HEK293 (cell line): ENCODE data around the gene LBHD1.

Experiments
- CTCF ChIA-PET: fragments of 350-600 bp; formaldehyde crosslinking; extraction: SDS; loops from one replicate; lab custom pipeline; 2021; ENCODE audit warnings: antibody characterized with exemption; lab: Yijun Ruan, JAX
- POLR2A ChIA-PET: fragments of 300-600 bp; formaldehyde crosslinking; extraction: SDS; loops from one replicate; lab custom pipeline; 2020; ENCODE audit warnings: antibody characterized with exemption, inconsistent platforms; lab: Yijun Ruan, JAX
- H3K27ac ChIP-seq: fragments of 200-500 bp; sonication (Bioruptor generic); 2 replicates; pipeline ENCODE4 v1.5.1; 2014; ENCODE audit warnings: low read depth, low read length, control low read depth, inconsistent platforms; ENCODE audit errors: extremely low read depth
- H3K36me3 ChIP-seq, 2 experiments: fragments of 200-500 bp in 1 of 2; sonication (Bioruptor generic) in 1 of 2; 1 replicate in 1 of 2; 2 replicates in 1 of 2; pipeline ENCODE4 v1.5.1; 2014 to 2017; ENCODE audit warnings: inconsistent platforms in 2 of 2, low read length in 2 of 2; ENCODE audit not compliant: control insufficient read depth in 2 of 2, insufficient read depth in 1 of 2
- H3K4me1 ChIP-seq: fragments of 200-500 bp; sonication (Bioruptor generic); 2 replicates; pipeline ENCODE4 v1.5.1; 2014; ENCODE audit warnings: mild to moderate bottlenecking, low read length, inconsistent platforms; ENCODE audit not compliant: control insufficient read depth, insufficient read depth
- H3K4me3 ChIP-seq: 2 replicates; pipeline ENCODE4 v1.5.1; 2011; ENCODE audit warnings: low read depth, mild to moderate bottlenecking, control low read depth, low read length, moderate library complexity
- H3K9me3 ChIP-seq: fragments of 200-500 bp; sonication (Bioruptor generic); 2 replicates; pipeline ENCODE4 v1.5.1; 2014; ENCODE audit warnings: low read depth, low read length, inconsistent platforms; ENCODE audit not compliant: control insufficient read depth, insufficient read depth
- BCL11B ChIP-seq: fragments of 450-650 bp; formaldehyde crosslinking; IDR thresholded peaks from 2 replicates; pipeline ENCODE4 v1.5.1; 2016; ENCODE audit warnings: low read depth, missing biosample characterization, missing genetic modification characterization
- GLIS1 ChIP-seq: fragments of 450-650 bp; formaldehyde crosslinking; IDR thresholded peaks from 2 replicates; pipeline ENCODE4 v1.5.1; 2016; ENCODE audit warnings: missing biosample characterization, missing genetic modification characterization
- MYNN ChIP-seq: fragments of 450-650 bp; formaldehyde crosslinking; IDR thresholded peaks from 2 replicates; pipeline ENCODE4 v1.5.1; 2016; ENCODE audit warnings: missing biosample characterization, missing genetic modification characterization, borderline replicate concordance
- TCF7L2 ChIP-seq: IDR thresholded peaks from 2 replicates; pipeline ENCODE4 v1.6.1; 2011; ENCODE audit warnings: low read depth, mild to moderate bottlenecking, inconsistent platforms, low read length, moderate library complexity, borderline replicate concordance
- TSHZ1 ChIP-seq: fragments of 450-650 bp; formaldehyde crosslinking; IDR thresholded peaks from 2 replicates; pipeline ENCODE4 v1.5.1; 2016; ENCODE audit warnings: missing biosample characterization, missing genetic modification characterization, borderline replicate concordance
- WT1 ChIP-seq: fragments of 450-650 bp; formaldehyde crosslinking; IDR thresholded peaks from 2 replicates; pipeline ENCODE4 v1.5.1; 2016; ENCODE audit warnings: missing biosample characterization, missing genetic modification characterization
- YY1 ChIP-seq: fragments of 450-650 bp; formaldehyde crosslinking; IDR thresholded peaks from 2 replicates; pipeline ENCODE4 v1.5.1; 2018; ENCODE audit warnings: missing biosample characterization, missing genetic modification characterization
- YY2 ChIP-seq: fragments of 450-650 bp; formaldehyde crosslinking; IDR thresholded peaks from 2 replicates; pipeline ENCODE4 v1.5.1; 2016; ENCODE audit warnings: missing biosample characterization, missing genetic modification characterization
- ZBTB10 ChIP-seq: fragments of 450-650 bp; formaldehyde crosslinking; IDR thresholded peaks from 2 replicates; pipeline ENCODE4 v1.5.1; 2016; ENCODE audit warnings: missing biosample characterization, missing genetic modification characterization
- ZBTB17 ChIP-seq: fragments of 450-650 bp; formaldehyde crosslinking; IDR thresholded peaks from 2 replicates; pipeline ENCODE4 v1.5.1; 2016; ENCODE audit warnings: missing biosample characterization, missing genetic modification characterization
- ZBTB21 ChIP-seq: fragments of 450-650 bp; formaldehyde crosslinking; IDR thresholded peaks from 2 replicates; pipeline ENCODE4 v1.5.1; 2017; ENCODE audit warnings: missing biosample characterization, missing genetic modification characterization
- ZBTB26 ChIP-seq: fragments of 450-650 bp; formaldehyde crosslinking; optimal IDR thresholded peaks from 2 replicates; pipeline ENCODE3; 2016; ENCODE audit warnings: missing biosample characterization, mild to moderate bottlenecking, missing genetic modification characterization
- ZEB2 ChIP-seq: fragments of 450-650 bp; formaldehyde crosslinking; IDR thresholded peaks from 2 replicates; pipeline ENCODE4 v1.5.1; 2016; ENCODE audit warnings: missing biosample characterization, missing genetic modification characterization
- ZNF133 ChIP-seq: fragments of 450-650 bp; formaldehyde crosslinking; IDR thresholded peaks from 2 replicates; pipeline ENCODE4 v1.5.1; 2016; ENCODE audit warnings: missing biosample characterization, missing genetic modification characterization
- ZNF155 ChIP-seq: fragments of 450-650 bp; formaldehyde crosslinking; IDR thresholded peaks from 2 replicates; pipeline ENCODE4 v1.5.1; 2016; ENCODE audit warnings: missing biosample characterization, missing genetic modification characterization
- ZNF169 ChIP-seq: fragments of 450-650 bp; formaldehyde crosslinking; IDR thresholded peaks from 2 replicates; pipeline ENCODE4 v1.5.1; 2016; ENCODE audit warnings: missing biosample characterization, missing genetic modification characterization
- ZNF184 ChIP-seq: fragments of 450-650 bp; IDR thresholded peaks from 2 replicates; pipeline ENCODE4 v1.5.1; 2018; ENCODE audit warnings: missing biosample characterization, mild to moderate bottlenecking, missing genetic modification characterization
- ZNF202 ChIP-seq: fragments of 450-650 bp; formaldehyde crosslinking; IDR thresholded peaks from 2 replicates; pipeline ENCODE4 v1.5.1; 2016; ENCODE audit warnings: missing biosample characterization, missing genetic modification characterization, borderline replicate concordance
- ZNF214 ChIP-seq: fragments of 450-650 bp; formaldehyde crosslinking; IDR thresholded peaks from 2 replicates; pipeline ENCODE4 v1.5.1; 2017; ENCODE audit warnings: missing biosample characterization, mild to moderate bottlenecking, missing genetic modification characterization, borderline replicate concordance
- ZNF221 ChIP-seq: fragments of 450-650 bp; formaldehyde crosslinking; IDR thresholded peaks from 2 replicates; pipeline ENCODE4 v1.5.1; 2017; ENCODE audit warnings: missing biosample characterization, missing genetic modification characterization, borderline replicate concordance
- ZNF274 ChIP-seq, 2 experiments: fragments of 200-500 bp in 1 of 2; fragments of 450-650 bp in 1 of 2; sonication (Bioruptor generic) in 1 of 2; formaldehyde crosslinking in 1 of 2; IDR thresholded peaks; 2 replicates each; pipeline versions ENCODE4 v1.5.1 to v1.6.1; 2014 to 2016; ENCODE audit warnings: borderline replicate concordance in 1 of 2, inconsistent platforms in 1 of 2, low read length in 1 of 2, missing biosample characterization in 1 of 2, missing genetic modification characterization in 1 of 2
- ZNF311 ChIP-seq: fragments of 450-650 bp; formaldehyde crosslinking; IDR thresholded peaks from 2 replicates; pipeline ENCODE4 v1.5.1; 2017; ENCODE audit warnings: missing biosample characterization, missing genetic modification characterization, borderline replicate concordance
- ZNF394 ChIP-seq: fragments of 450-650 bp; formaldehyde crosslinking; IDR thresholded peaks from 2 replicates; pipeline ENCODE4 v1.5.1; 2016; ENCODE audit warnings: missing biosample characterization, missing genetic modification characterization, mild to moderate bottlenecking, moderate library complexity, borderline replicate concordance
- ZNF521 ChIP-seq: fragments of 450-650 bp; formaldehyde crosslinking; IDR thresholded peaks from 2 replicates; pipeline ENCODE4 v1.5.1; 2017; ENCODE audit warnings: missing biosample characterization, mild to moderate bottlenecking, missing genetic modification characterization

LBHD1 gene

GRCh38 chr11:62644220-62644619, 27.8 kb downstream of the LBHD1 start:
- Histone ChIP-seq H3K4me1 (peaks cover 3% of the 10 kb centered on the region; the same call in 1 of the 2 replicates), H3K9me3 (no peaks in the 10 kb centered on the region), H3K4me3 (no peak overlapping the region), H3K36me3 (peaks cover 5 to 50% of the 10 kb centered on the region in 2 experiments; a peak in 2 of 3 replicates)
- CTCF ChIA-PET = no interaction called here
- TF ChIP-seq WT1 (tag by site-specific recombination) (peak; percentile 40; the same call in 1 of the 2 replicates), GLIS1 (peak; percentile 25; the same call in 1 of the 2 replicates), ZNF311 (tag by site-specific recombination) (no peak), YY2 (tag by site-specific recombination) (no peak)
- TF ChIP-seq, all 188 proteins: peak for 2
- POLR2A ChIA-PET = interaction anchor here (0.6 to 5.2 kb wide), 6 partner anchors 10 to 161 kb away, joined by 3 to 59 read pairs (median 6); partner anchors contain the start of genes C11orf98, CSKMT, EEF1G and LBHD1
- H3K27ac ChIP-seq = no peak overlapping the region

GRCh38 chr11:62632492-62632891, 39.6 kb downstream of the LBHD1 start:
- no peaks in the 10 kb centered on the region for H3K9me3 ChIP-seq
- TF ChIP-seq ZNF155 (tag by site-specific recombination) (no peak), ZNF221 (no peak), BCL11B (tag by site-specific recombination) (no peak), ZNF202 (tag by site-specific recombination) (no peak), ZEB2 (tag by site-specific recombination) (no peak), ZNF394 (tag by site-specific recombination) (no peak), ZBTB17 (tag by site-specific recombination) (no peak), ZNF521 (tag by site-specific recombination) (no peak), TSHZ1 (tag by site-specific recombination) (no peak), YY1 (tag by site-specific recombination) (no peak), TCF7L2 (no peak), ZNF184 (tag by site-specific recombination) (no peak), ZBTB21 (no peak), ZNF169 (no peak), ZBTB26 (tag by site-specific recombination) (no peak), ZNF274 (IDR thresholded peaks at IDR 0.05; ENCODE audit: low read length) (no peak), ZNF274 (tag by site-specific recombination; IDR thresholded peaks at IDR 0.05; ENCODE audit: borderline replicate concordance) (no peak), MYNN (tag by site-specific recombination) (no peak), ZBTB10 (tag by site-specific recombination) (no peak), ZNF133 (tag by site-specific recombination) (no peak), ZNF214 (no peak)
- H3K4me3 ChIP-seq = no peak overlapping the region
- peaks cover 43 to 95% of the 10 kb centered on the region in 2 experiments for H3K36me3 ChIP-seq
- POLR2A ChIA-PET = interaction anchor here (0.6 to 1.6 kb wide), 2 partner anchors 40 to 233 kb away, joined by 3 to 6 read pairs; partner anchors contain the start of gene LBHD1
- CTCF ChIA-PET = interaction anchor here (0.6 to 0.7 kb wide), 2 partner anchors 41 to 247 kb away, joined by 3 read pairs; no protein-coding TSS in a partner anchor
- no peak overlapping the region for H3K27ac ChIP-seq
- H3K4me1 ChIP-seq = no peaks in the 10 kb centered on the region
